BE2C (cell line): ENCODE measurements around the gene GTF2IRD1.

Source experiments
- DNase-seq: peaks from one replicate; pipeline ENCODE4 v3.0.0-alpha.2; 2020
- H3K27me3 ChIP-seq: fragments of 250-450 bp; sonication (Bioruptor Pico); 2 replicates; pipeline ENCODE4 v1.5.1; 2020; ENCODE audit warnings: mild to moderate bottlenecking
- H3K36me3 ChIP-seq: fragments of 250-450 bp; sonication (Bioruptor Pico); 2 replicates; pipeline ENCODE4 v1.5.1; 2020; ENCODE audit warnings: mild to moderate bottlenecking
- H3K4me1 ChIP-seq: fragments of 250-450 bp; sonication (Bioruptor Pico); 2 replicates; pipeline ENCODE4 v1.5.1; 2020
- H3K4me3 ChIP-seq: 2 replicates; pipeline ENCODE4 v1.5.1; 2011; ENCODE audit warnings: low read depth, low read length
- H3K9me3 ChIP-seq: fragments of 250-450 bp; sonication (Bioruptor Pico); 2 replicates; pipeline ENCODE4 v1.5.1; 2020
- CTCF ChIP-seq: IDR thresholded peaks from 2 replicates; pipeline ENCODE4 v1.5.1; 2012; ENCODE audit warnings: mild to moderate bottlenecking, low read depth, low read length

The GTF2IRD1 gene

GRCh38 chr7:74590813-74591212 is 137.1 kb downstream of the GTF2IRD1 start:
- Histone ChIP-seq H3K27me3 (no peaks in the 10 kb centered on the region), H3K9me3 (no peaks in the 10 kb centered on the region), H3K4me3 (no peak overlapping the region), H3K4me1 (peaks cover 11% of the 10 kb centered on the region), H3K36me3 (peaks cover 13% of the 10 kb centered on the region; the same call in 1 of the 2 replicates)
- DNase-seq, result no peak
- no peak for TF ChIP-seq CTCF

GRCh38 chr7:74598558-74598957 is 144.9 kb downstream of the GTF2IRD1 start:
- TF ChIP-seq CTCF, result no peak
- DNase-seq, result no peak
- Histone ChIP-seq H3K4me1 (no peaks in the 10 kb centered on the region), H3K36me3 (peaks cover 18% of the 10 kb centered on the region), H3K4me3 (no peak overlapping the region), H3K9me3 (no peaks in the 10 kb centered on the region), H3K27me3 (no peaks in the 10 kb centered on the region)

GRCh38 chr7:74599244-74599643 is 145.5 kb downstream of the GTF2IRD1 start:
- Histone ChIP-seq H3K36me3 (peaks cover 18% of the 10 kb centered on the region), H3K9me3 (no peaks in the 10 kb centered on the region), H3K4me3 (no peak overlapping the region), H3K27me3 (no peaks in the 10 kb centered on the region), H3K4me1 (no peaks in the 10 kb centered on the region)
- TF ChIP-seq CTCF, result no peak
- no peak for DNase-seq

GRCh38 chr7:74604326-74605020 is 150.8 kb downstream of the GTF2IRD1 start:
- DNase-seq, result no peak
- H3K27me3 ChIP-seq, result no peaks in the 10 kb centered on the region
- TF ChIP-seq CTCF, result no peak
- no peak overlapping the region for H3K4me3 ChIP-seq
- peaks cover 13% of the 10 kb centered on the region for H3K4me1 ChIP-seq
- peaks cover 3% of the 10 kb centered on the region for H3K36me3 ChIP-seq
- H3K9me3 ChIP-seq, result no peaks in the 10 kb centered on the region

GRCh38 chr7:74606101-74606908 is 152.6 kb downstream of the GTF2IRD1 start:
- peak; percentile 64 for DNase-seq
- H3K27me3 ChIP-seq, result no peaks in the 10 kb centered on the region
- TF ChIP-seq CTCF, result no peak

More at GRCh38 chr7:74606101-74606908, 152.6 kb downstream of the GTF2IRD1 start:
- peaks cover 13% of the 10 kb centered on the region for H3K4me1 ChIP-seq
- no peaks in the 10 kb centered on the region for H3K9me3 ChIP-seq
- H3K36me3 ChIP-seq, result no peaks in the 10 kb centered on the region; the same call in 1 of the 2 replicates
- peak overlapping the region; percentile 59 for H3K4me3 ChIP-seq
